Fibroblast of skin of left quadriceps (primary cell): Measurements from ENCODE around the gene PUM2.

ENCODE experiments used
- DNase-seq, 2 experiments: peaks; one replicate each; pipeline ENCODE4 v3.0.0-alpha.2; 2013; ENCODE audit warnings: low read depth in 2 of 2

PUM2 gene

DNA sequence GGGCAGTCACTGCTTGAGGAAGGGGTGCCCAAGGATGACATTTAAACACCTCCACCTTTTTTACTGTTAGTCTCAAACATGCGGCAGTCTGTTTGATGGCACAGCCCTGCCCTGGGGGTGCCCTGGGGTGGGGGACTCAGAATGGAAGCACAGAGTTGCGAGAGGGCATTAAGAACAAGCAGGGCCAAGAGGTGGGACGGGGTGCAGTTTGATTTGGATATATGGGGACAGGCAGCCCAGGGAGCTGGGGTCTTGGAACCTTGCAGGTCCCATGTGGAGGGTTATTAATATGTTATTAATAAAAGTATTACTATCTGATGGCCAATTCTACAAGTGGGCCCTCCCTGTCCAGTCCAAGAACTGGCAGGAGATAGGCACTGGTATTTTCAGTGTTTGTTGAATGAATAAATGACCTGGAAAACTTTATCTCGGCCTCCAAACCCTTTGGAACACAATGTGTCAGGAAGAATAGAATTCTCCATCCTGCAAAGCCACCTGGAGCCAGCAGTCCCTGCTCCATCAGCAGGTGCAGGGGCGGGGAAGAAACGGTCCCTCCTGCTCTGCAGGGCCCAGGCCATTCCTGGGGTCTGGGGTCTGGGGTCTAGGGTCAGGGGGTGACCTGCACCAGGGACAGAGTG is 150.9 kb downstream of the PUM2 start:
- DNase-seq = no peak

DNA sequence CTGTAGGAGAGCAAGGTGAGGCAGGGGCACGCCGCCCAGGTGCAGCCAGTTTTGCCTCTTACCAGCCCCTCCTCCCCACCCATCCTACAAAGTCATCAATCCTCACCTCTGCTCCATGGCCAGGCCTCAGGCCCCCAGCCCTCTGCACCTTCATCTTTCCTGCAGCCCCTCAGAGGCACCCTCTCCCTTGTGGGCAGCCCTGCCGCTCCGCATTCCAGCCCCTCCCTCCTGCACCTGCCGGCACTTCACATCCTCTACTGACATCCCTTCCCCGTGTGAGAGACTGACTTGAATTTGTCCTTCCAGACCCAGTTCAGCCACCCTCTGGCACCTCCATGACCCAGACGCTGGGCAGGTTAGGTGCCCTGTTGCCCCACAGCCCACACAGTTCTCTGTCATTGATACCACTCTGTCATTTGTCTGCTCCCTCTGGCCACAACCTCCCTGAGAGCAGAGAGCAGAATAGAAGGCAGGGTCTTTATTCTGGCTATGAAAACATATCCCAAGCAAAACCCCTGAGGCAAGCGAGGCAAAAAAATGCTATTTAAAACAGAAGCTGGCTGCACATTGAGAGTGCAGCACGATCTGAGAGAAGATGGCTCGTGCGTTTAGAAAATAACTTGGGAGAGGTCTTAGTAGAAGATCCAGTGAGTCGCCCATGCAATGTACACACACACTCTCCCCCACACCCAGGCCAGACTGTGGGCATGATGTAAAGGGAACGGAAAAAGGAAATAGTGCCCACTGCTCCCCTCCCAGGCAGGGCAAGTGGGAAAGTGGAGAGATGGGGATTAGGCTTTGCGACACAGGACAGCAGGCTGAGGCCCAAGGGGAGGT is 151.6 kb downstream of the PUM2 start:
- no peak for DNase-seq
